HEK293T (cell line): Measurements from ENCODE around the gene KY.

Experiments
- CTCF ChIA-PET: fragments of 350-600 bp; formaldehyde crosslinking; extraction: SDS; loops from one replicate; lab custom pipeline; 2021; ENCODE audit warnings: antibody characterized with exemption, inconsistent platforms; lab: Yijun Ruan, JAX
- POLR2A ChIA-PET: fragments of 350-600 bp; formaldehyde crosslinking; extraction: SDS; loops from one replicate; lab custom pipeline; 2020; ENCODE audit warnings: antibody characterized with exemption, inconsistent platforms; lab: Yijun Ruan, JAX
- DNase-seq: peaks from one replicate; pipeline ENCODE4 v3.0.0; 2012; ENCODE audit warnings: mixed read lengths; ENCODE audit errors: extremely low spot score
- ARNT ChIP-seq: fragments of 450-650 bp; IDR thresholded peaks from 2 replicates; pipeline ENCODE4 v1.6.1; 2017; ENCODE audit warnings: mild to moderate bottlenecking
- BHLHE40 ChIP-seq: fragments of 450-650 bp; IDR thresholded peaks from 2 replicates; pipeline ENCODE4 v1.6.1; 2016; ENCODE audit warnings: mild to moderate bottlenecking, moderate library complexity, borderline replicate concordance
- CTBP1 ChIP-seq: fragments of 450-650 bp; IDR thresholded peaks from 2 replicates; pipeline ENCODE4 v1.6.1; 2016; ENCODE audit warnings: borderline replicate concordance
- ELF4 ChIP-seq: fragments of 450-650 bp; IDR thresholded peaks from 2 replicates; pipeline ENCODE4 v1.6.1; 2017; ENCODE audit warnings: antibody characterized with exemption
- FOXA1 ChIP-seq: fragments of 450-650 bp; IDR thresholded peaks from 2 replicates; pipeline ENCODE4 v1.6.1; 2016; ENCODE audit warnings: mild to moderate bottlenecking
- FOXK2 ChIP-seq: fragments of 450-650 bp; IDR thresholded peaks from 2 replicates; pipeline ENCODE4 v1.6.1; 2016; ENCODE audit warnings: mild to moderate bottlenecking
- FOXM1 ChIP-seq: fragments of 450-650 bp; IDR thresholded peaks from 2 replicates; pipeline ENCODE4 v1.6.1; 2017; ENCODE audit warnings: mild to moderate bottlenecking, borderline replicate concordance
- HDGF ChIP-seq: fragments of 450-650 bp; IDR thresholded peaks from 2 replicates; pipeline ENCODE4 v1.6.1; 2017; ENCODE audit warnings: antibody characterized with exemption, borderline replicate concordance
- L3MBTL2 ChIP-seq: fragments of 450-650 bp; conservative IDR thresholded peaks from 2 replicates; pipeline ENCODE4 v1.6.1; 2016; ENCODE audit warnings: mild to moderate bottlenecking
- LEF1 ChIP-seq: fragments of 450-650 bp; IDR thresholded peaks from 2 replicates; pipeline ENCODE4 v1.6.1; 2017; ENCODE audit warnings: mild to moderate bottlenecking, borderline replicate concordance
- NFRKB ChIP-seq: fragments of 450-650 bp; IDR thresholded peaks from 2 replicates; pipeline ENCODE4 v1.6.1; 2016; ENCODE audit warnings: mild to moderate bottlenecking, moderate library complexity
- PKNOX1 ChIP-seq: fragments of 450-650 bp; IDR thresholded peaks from 2 replicates; pipeline ENCODE4 v1.6.1; 2016
- SP1 ChIP-seq: fragments of 450-650 bp; IDR thresholded peaks from 2 replicates; pipeline ENCODE4 v1.6.1; 2017
- SUZ12 ChIP-seq: fragments of 450-650 bp; IDR thresholded peaks from 2 replicates; pipeline ENCODE4 v1.6.1; 2016; ENCODE audit warnings: mild to moderate bottlenecking
- TARDBP ChIP-seq: fragments of 450-650 bp; IDR thresholded peaks from 2 replicates; pipeline ENCODE4 v1.6.1; 2016
- ZNF384 ChIP-seq: fragments of 450-650 bp; IDR thresholded peaks from 2 replicates; pipeline ENCODE4 v1.6.1; 2016

KY gene

GRCh38 chr3:134685929-134686802 lies 35.3 kb upstream of the KY start:
- TF ChIP-seq CTBP1 (no peak), FOXA1 (no peak), FOXK2 (no peak), SP1 (no peak), L3MBTL2 (no peak), FOXM1 (no peak), ARNT (no peak), BHLHE40 (no peak), SUZ12 (no peak), HDGF (no peak), TARDBP (no peak), LEF1 (no peak), ZNF384 (no peak), ELF4 (no peak), PKNOX1 (no peak), NFRKB (no peak)
- ChIA-PET POLR2A (no interaction called here), CTCF (interaction anchor here (0.5 kb wide), 1 partner anchor 383 kb away, joined by 4 read pairs; no protein-coding TSS in a partner anchor)
- DNase-seq: no peak

- TF ChIP-seq ZNF384 (no peak), FOXK2 (no peak), ELF4 (no peak), FOXA1 (no peak), CTBP1 (no peak)
- DNase-seq: no peak
- CTCF ChIA-PET: interaction anchor here (0.6 kb wide), 1 partner anchor 1678 kb away, joined by 3 read pairs; no protein-coding TSS in a partner anchor
- POLR2A ChIA-PET: no interaction called here
Observed at GRCh38 chr3:134682196-134682880, 31.5 kb upstream of the KY start.

GRCh38 chr3:134681522-134681900 lies 30.7 kb upstream of the KY start:
- no peak for DNase-seq
- ChIA-PET POLR2A (no interaction called here), CTCF (no interaction called here)
- TF ChIP-seq HDGF (no peak), ARNT (no peak)

GRCh38 chr3:134680796-134681521 lies 30.1 kb upstream of the KY start:
- ChIA-PET POLR2A (no interaction called here), CTCF (no interaction called here)
- DNase-seq: no peak
- TF ChIP-seq LEF1: no peak
- TF ChIP-seq ZNF384: no peak
- TF ChIP-seq CTBP1: no peak

GRCh38 chr3:134677987-134678308 lies 27.1 kb upstream of the KY start:
- no peak for TF ChIP-seq NFRKB
- no peak for TF ChIP-seq FOXA1
- TF ChIP-seq CTBP1: no peak
- TF ChIP-seq L3MBTL2: no peak
- TF ChIP-seq LEF1: no peak
- TF ChIP-seq SP1: no peak
- no peak for TF ChIP-seq FOXK2
- no peak for TF ChIP-seq ARNT
- TF ChIP-seq BHLHE40: no peak
- TF ChIP-seq FOXM1: no peak
- TF ChIP-seq ZNF384: no peak
- no peak for TF ChIP-seq HDGF
- no peak for TF ChIP-seq ELF4
- TF ChIP-seq PKNOX1: no peak
- ChIA-PET POLR2A (no interaction called here), CTCF (interaction anchor here (0.8 to 1.4 kb wide), 3 partner anchors 12 to 76 kb away, joined by 3 to 4 read pairs (median 3); no protein-coding TSS in a partner anchor)
- DNase-seq: no peak

GRCh38 chr3:134677196-134677986 lies 26.6 kb upstream of the KY start:
- ChIA-PET CTCF (interaction anchor here (0.8 to 1.4 kb wide), 3 partner anchors 12 to 75 kb away, joined by 3 to 4 read pairs (median 3); no protein-coding TSS in a partner anchor), POLR2A (no interaction called here)
- TF ChIP-seq NFRKB (no peak), FOXK2 (no peak), ELF4 (no peak), BHLHE40 (no peak), LEF1 (no peak), L3MBTL2 (no peak), ARNT (no peak), PKNOX1 (no peak), HDGF (no peak), TARDBP (no peak), FOXM1 (no peak), FOXA1 (no peak), CTBP1 (no peak), ZNF384 (no peak)
- DNase-seq: peak; percentile 57
